GM12875 (cell line): ENCODE measurements around the gene PLVAP.
A peak's percentile ranks its signal among the peaks of the same experiment; 100 is the strongest.

Experiments used
- H3K4me3 ChIP-seq: one replicate; pipeline ENCODE4 v1.5.1; 2011; ENCODE audit warnings: low read depth, low read length, control low read depth
- TF ChIP-seq, protein P1 (sequence below): IDR thresholded peaks from 2 replicates; pipeline ENCODE4 v1.5.1; 2011; ENCODE audit warnings: low read depth, mild to moderate bottlenecking, control low read depth, inconsistent platforms, low read length, moderate library complexity, borderline replicate concordance; ENCODE audit not compliant: insufficient read depth

Gene PLVAP

DNA sequence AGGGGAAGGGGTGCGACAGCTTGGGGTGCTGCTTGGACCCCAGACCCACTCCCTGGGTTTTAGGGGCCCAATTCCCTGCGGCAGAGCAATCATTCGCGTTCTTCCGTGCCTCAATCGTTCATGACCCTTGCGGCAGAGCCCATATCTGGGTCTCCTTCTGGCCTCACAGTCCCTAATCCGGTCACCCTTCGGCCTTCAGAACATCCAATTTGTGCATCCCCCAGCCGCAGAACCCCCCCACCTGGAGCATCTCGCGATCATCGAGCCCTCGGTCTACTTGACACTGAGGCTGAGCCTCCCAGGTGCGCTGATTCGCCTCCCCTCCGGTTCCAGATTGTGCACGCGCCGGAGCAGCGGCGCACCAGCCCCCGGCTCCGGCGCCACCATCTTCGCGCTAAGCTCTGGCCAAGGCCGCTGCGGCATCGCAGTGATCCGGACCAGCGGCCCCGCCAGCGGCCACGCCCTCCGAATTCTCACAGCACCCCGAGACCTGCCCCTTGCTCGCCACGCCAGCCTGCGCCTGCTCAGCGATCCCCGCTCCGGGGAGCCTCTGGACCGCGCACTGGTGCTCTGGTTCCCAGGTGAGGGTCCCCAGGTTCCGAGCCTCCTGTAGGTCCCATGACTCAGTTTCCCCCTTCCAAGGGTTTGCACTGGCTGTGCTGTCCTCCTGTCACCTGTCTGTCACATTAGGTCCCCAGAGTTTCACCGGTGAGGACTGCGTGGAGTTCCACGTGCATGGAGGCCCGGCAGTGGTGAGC lies 39.3 kb downstream of the PLVAP start:
- TF ChIP-seq, protein P1, sequence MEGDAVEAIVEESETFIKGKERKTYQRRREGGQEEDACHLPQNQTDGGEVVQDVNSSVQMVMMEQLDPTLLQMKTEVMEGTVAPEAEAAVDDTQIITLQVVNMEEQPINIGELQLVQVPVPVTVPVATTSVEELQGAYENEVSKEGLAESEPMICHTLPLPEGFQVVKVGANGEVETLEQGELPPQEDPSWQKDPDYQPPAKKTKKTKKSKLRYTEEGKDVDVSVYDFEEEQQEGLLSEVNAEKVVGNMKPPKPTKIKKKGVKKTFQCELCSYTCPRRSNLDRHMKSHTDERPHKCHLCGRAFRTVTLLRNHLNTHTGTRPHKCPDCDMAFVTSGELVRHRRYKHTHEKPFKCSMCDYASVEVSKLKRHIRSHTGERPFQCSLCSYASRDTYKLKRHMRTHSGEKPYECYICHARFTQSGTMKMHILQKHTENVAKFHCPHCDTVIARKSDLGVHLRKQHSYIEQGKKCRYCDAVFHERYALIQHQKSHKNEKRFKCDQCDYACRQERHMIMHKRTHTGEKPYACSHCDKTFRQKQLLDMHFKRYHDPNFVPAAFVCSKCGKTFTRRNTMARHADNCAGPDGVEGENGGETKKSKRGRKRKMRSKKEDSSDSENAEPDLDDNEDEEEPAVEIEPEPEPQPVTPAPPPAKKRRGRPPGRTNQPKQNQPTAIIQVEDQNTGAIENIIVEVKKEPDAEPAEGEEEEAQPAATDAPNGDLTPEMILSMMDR: no peak
- peak overlapping the region; percentile 78 for H3K4me3 ChIP-seq

DNA sequence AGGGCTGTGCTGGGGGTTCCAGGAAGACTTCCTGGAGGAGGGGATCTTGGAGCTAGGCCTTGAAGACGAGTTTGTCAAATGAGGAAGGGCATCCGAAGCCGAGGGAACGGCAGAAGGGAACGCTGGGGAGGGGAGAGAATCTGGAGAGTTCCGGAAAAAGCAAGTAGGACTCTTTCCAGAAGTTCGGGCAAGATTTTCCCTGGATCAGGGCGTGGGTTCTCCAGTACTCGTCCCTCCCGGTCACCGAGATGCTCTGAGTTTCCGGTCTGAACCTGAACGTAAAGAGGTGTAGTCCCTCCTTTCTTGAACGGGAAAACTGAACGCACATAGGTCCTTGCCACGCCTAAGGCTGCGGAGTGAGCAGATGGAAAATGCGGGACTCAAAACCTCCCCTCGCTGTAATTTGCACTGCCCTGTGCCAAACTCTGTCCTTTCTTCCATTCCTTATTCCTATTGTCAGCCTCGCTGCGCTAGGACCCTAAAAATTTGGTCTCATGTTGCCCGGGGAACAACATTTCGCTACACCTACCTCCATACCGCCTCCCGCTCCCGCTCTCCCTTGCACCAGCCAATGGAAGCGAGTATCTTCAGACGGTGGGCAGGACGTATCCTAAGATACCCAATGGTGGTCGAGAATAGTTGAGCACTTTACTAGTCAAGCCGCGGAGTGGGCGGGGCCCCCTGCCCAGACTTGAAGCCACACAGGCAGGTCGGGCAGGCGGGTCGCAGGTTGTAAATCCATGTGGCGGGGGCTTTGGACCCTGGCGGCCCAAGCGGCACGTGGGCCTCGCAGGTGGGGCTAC lies 40.1 kb downstream of the PLVAP start, which contains the start of gene GTPBP3:
TSS of gene GTPBP3 (plus strand) at position 682 of the 803 bp plus-strand sequence. CDS start at position 741, 59 bp downstream.
- TF ChIP-seq, protein P1: no peak
- peak within 1 kb of the TSS; percentile 78 for H3K4me3 ChIP-seq

DNA sequence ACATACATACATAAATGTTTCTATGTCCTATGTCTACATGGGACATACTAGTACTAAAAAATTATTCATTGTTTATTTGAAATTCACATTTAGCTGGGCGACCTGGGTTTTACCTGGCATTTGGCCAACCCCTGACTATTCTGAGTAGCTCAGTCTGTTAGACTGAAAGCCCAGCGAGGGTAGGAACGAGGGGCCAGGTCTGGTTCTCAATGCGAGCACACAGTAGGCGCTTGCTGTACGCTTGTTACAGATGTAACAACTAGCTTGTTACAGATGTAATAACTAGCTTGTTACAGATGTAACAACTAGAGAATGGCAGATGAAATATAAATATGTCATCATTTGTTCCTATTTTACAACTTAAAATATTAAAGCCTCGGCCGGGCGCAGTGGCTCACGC lies 41.6 kb downstream of the PLVAP start:
- no peak overlapping the region for H3K4me3 ChIP-seq
- TF ChIP-seq, protein P1: no peak

DNA sequence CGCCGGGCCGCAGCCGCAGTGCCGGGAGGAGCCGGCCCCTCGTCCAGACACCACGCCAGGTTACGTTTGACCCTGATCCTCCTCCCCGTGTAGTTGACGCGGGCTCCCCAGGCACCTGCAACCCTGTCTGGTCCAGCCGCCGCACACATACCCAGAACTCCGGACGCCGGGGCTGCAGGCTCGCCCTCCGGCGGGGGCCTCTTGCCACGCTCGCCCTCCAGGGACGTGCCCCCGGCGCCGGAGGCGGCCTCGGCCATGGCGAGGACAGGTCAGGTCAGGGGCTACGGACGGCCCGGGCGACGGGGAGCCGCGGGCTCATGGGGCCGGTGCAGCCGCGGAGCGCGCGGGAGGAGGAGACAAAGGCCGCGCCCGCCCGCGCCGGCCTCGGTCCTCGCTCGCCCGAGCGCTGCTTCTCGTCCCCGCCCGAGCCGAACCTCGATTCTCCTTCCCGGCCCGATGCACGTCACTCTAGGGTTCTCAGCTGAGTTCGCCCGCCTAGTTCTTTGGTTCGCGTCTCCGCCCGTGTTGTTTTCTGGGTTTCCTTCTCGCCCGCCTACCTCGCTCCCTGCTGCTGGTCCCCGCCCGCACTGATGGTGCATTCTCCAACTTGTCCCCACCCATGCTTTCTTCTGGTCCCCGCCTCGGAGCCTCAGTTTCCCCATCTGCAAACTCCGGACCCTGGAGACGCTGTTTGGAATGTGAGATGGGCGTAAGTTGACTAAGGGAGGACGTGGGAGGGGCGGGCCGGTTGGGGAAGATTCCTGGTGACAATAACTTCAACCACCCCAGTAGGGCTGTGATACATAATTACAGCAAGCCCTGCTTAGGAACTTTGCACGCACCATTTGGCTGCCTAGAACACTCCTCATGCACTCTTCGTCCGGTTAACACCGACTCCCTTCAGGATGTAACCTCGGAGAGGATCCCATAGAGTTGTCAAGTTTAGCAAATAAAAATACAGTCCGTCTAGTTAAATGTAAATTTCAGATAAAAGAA lies 42.4 kb downstream of the PLVAP start, which contains the start of gene ANO8:
TSS of gene ANO8 (minus strand) at position 442 of the 996 bp plus-strand sequence. CDS start at position 257, 185 bp downstream.
- TF ChIP-seq, protein P1: no peak

DNA sequence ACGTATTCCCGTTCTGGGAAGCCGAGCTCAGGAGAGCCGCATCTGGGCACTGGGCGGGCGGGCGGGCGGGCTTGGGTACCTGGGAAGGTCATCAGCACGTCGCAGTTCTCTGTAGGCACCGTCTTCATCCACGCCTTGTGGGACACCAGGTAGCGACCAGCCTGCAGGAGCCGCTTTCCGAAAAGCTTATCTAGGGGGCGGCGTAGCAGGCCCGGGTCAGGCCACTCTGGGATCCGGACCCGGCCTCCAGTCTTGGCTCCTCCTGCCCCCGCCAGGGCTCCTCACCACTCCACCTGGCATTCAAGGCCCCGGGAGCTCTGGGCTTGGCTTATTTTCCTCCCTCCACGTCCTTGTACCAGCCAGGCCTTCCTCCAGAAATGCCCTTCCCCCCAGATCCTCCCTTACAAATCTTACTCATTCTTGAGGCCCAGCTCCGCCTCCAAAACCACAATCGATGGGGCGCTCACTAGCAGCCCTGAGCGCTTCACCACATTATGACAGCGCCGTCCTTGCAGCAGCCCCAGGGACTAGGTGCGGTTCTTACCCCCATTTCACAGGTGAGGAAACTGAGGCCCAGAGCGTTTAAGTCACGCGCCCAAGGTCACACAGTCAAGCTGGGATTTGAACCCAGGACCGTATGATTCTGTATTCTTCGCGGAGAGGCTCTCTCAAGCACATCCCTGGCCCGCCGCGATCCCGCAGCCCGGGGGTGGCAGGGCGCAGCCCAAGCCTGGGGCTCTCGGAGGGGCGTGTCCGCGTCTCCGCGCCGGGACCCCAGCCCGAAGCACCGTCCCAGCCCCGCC lies 43.3 kb downstream of the PLVAP start:
- peak overlapping the region; percentile 80 for H3K4me3 ChIP-seq
- TF ChIP-seq, protein P1: 0 out of 2 replicates have a peak, but pooled peaks have one; percentile 1

More for the DNA sequence above, 42.4 kb downstream of the PLVAP start, which contains the start of gene ANO8:
- H3K4me3 ChIP-seq: peak within 1 kb of the TSS; percentile 80
